Gastroesophageal sphincter (tissue), 4 donors: Measurements from ENCODE around the gene STUB1. TPM values are rescaled to one million over a fixed set of nuclear protein-coding genes. Genes with fewer than 3 reads are reported as not detected.

Experiments used
- ATAC-seq: fragments of 150-250 bp; one replicate; pipeline ENCODE4 v1.9.1; 2016; ENCODE audit warnings: mild to moderate bottlenecking, moderate library complexity
- H3K27ac ChIP-seq, 4 donors: fragments of 200-600 bp; sonication (generic) in 3 of 4; 1 replicate in 3 of 4; 2 replicates in 1 of 4; pipeline ENCODE4 v1.5.1; 2016 to 2019
- H3K27me3 ChIP-seq: fragments of 200-600 bp; sonication (generic); one replicate; pipeline ENCODE4 v1.5.1; 2019
- H3K36me3 ChIP-seq, 2 donors: fragments of 200-600 bp; sonication (generic); one replicate each; pipeline ENCODE4 v1.5.1; 2019; ENCODE audit warnings: control low read depth in 1 of 2
- H3K4me1 ChIP-seq, 3 donors: fragments of 200-600 bp; sonication (generic); 1 replicate in 2 of 3; 2 replicates in 1 of 3; pipeline ENCODE4 v1.5.1; 2016 to 2019; ENCODE audit warnings: control low read depth in 2 of 3
- H3K4me3 ChIP-seq, 2 donors: fragments of 200-600 bp; sonication (generic); one replicate each; pipeline ENCODE4 v1.5.1; 2019; ENCODE audit warnings: mild to moderate bottlenecking in 1 of 2, moderate library complexity in 1 of 2
- H3K9me3 ChIP-seq, 3 donors: fragments of 200-600 bp; sonication (generic); one replicate each; pipeline ENCODE4 v1.5.1; 2017 to 2019; ENCODE audit warnings: control low read depth in 2 of 3
- EP300 ChIP-seq: sonication (generic); formaldehyde crosslinking; IDR thresholded peaks from one replicate; pipeline ENCODE4 v1.6.1; 2017; ENCODE audit warnings: antibody characterized with exemption, mild to moderate bottlenecking
- POLR2A ChIP-seq, 2 donors: fragments of 450-650 bp; IDR thresholded peaks; one replicate each; pipeline ENCODE4 v1.6.1; 2017; ENCODE audit warnings: antibody characterized with exemption in 2 of 2, mild to moderate bottlenecking in 2 of 2, moderate library complexity in 1 of 2
- POLR2AphosphoS5 ChIP-seq: sonication (generic); formaldehyde crosslinking; IDR thresholded peaks from one replicate; pipeline ENCODE4 v1.6.1; 2017; ENCODE audit warnings: antibody characterized with exemption
- WGBS, 2 donors: methylation state at CpG; one replicate each; pipeline ENCODE4 v1.1.5; 2018; ENCODE audit warnings: low coverage in 1 of 2; 5-methylcytosine and 5-hydroxymethylcytosine counted together
- total RNA-seq, 4 donors: library from RNA; depleted of rRNA; stranded (reverse); fragments of >200 nt; gene quantifications; one replicate each; pipeline ENCODE4 v1.1.0, GENCODE V29; 2016
- TF ChIP-seq, protein P1 (sequence below), 4 experiments: fragments of 200-600 bp in 2 of 4; fragments of 450-650 bp in 2 of 4; sonication (generic) in 1 of 4; IDR thresholded peaks; one replicate each; pipeline ENCODE4 v1.5.1; 2017 to 2019; ENCODE audit warnings: antibody characterized with exemption in 4 of 4, mild to moderate bottlenecking in 2 of 4, moderate library complexity in 2 of 4

STUB1 gene
- total RNA-seq, 4 donors from 2014 or later, result 161 to 212 (median 179) TPM

DNA sequence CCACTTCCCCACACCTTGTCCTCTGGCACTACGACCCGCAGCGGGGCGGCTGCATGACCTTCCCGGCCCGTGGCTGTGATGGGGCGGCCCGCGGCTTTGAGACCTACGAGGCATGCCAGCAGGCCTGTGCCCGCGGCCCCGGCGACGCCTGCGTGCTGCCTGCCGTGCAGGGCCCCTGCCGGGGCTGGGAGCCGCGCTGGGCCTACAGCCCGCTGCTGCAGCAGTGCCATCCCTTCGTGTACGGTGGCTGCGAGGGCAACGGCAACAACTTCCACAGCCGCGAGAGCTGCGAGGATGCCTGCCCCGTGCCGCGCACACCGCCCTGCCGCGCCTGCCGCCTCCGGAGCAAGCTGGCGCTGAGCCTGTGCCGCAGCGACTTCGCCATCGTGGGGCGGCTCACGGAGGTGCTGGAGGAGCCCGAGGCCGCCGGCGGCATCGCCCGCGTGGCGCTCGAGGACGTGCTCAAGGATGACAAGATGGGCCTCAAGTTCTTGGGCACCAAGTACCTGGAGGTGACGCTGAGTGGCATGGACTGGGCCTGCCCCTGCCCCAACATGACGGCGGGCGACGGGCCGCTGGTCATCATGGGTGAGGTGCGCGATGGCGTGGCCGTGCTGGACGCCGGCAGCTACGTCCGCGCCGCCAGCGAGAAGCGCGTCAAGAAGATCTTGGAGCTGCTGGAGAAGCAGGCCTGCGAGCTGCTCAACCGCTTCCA is 46.7 kb upstream of the STUB1 start:
- 94% methylated on average over 11 of the region's 74 CpGs; no CpG with 5 or more reads in 1 of the 2 donors for WGBS, 2 donors
- Histone ChIP-seq H3K36me3 (peaks cover 0 to 34% of the 10 kb centered on the region in 2 donors), H3K27me3 (peaks cover 19% of the 10 kb centered on the region), H3K4me1 (peaks cover 2 to 58% (median 35%) of the 10 kb centered on the region in 3 donors), H3K27ac (no peak overlapping the region), H3K4me3 (no peak overlapping the region), H3K9me3 (no peaks in the 10 kb centered on the region)
- ATAC-seq, result no peak
- no peak for TF ChIP-seq POLR2A (IDR thresholded peaks at IDR 0.05)
- TF ChIP-seq, protein P1, sequence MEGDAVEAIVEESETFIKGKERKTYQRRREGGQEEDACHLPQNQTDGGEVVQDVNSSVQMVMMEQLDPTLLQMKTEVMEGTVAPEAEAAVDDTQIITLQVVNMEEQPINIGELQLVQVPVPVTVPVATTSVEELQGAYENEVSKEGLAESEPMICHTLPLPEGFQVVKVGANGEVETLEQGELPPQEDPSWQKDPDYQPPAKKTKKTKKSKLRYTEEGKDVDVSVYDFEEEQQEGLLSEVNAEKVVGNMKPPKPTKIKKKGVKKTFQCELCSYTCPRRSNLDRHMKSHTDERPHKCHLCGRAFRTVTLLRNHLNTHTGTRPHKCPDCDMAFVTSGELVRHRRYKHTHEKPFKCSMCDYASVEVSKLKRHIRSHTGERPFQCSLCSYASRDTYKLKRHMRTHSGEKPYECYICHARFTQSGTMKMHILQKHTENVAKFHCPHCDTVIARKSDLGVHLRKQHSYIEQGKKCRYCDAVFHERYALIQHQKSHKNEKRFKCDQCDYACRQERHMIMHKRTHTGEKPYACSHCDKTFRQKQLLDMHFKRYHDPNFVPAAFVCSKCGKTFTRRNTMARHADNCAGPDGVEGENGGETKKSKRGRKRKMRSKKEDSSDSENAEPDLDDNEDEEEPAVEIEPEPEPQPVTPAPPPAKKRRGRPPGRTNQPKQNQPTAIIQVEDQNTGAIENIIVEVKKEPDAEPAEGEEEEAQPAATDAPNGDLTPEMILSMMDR (IDR thresholded peaks at IDR 0.05), result no peak
- TF ChIP-seq POLR2AphosphoS5, result no peak
- no peak for TF ChIP-seq EP300

DNA sequence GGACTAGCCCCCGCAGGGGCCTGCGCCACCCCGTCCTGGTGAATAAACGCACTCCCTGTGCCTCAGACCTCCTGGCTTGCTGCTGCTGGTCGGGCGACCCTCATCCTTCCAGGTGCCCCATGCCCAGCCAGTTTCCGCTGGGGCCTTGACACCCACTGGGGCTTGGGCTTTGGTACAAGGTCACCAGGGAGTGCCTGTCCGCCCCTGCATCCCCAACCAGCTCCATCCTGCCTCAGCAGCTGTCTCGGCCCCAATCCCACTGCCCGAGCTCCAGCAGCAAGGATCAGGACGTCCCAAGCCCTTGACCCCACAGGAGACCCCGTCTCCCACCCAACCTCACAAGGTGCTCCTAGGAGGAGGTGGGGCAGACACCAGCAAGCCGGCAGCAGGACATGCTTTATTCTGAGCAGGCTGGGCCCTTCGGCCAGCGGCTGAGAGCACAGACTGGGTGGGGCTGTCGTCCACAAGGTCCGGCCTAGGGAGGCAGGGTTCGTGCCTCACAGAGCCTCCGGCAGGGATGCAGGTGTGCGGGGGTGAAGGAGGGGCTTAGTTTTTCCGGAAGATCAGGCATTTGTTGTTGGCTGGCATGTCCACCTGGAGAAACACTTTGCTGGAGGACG is 46.0 kb upstream of the STUB1 start:
- H3K4me1 ChIP-seq, result peaks cover 2 to 63% (median 35%) of the 10 kb centered on the region in 3 donors
- no peak overlapping the region for H3K27ac ChIP-seq
- ATAC-seq, result no peak
- no peak overlapping the region for H3K4me3 ChIP-seq
- H3K36me3 ChIP-seq, result peaks cover 0 to 27% of the 10 kb centered on the region in 2 donors
- no peaks in the 10 kb centered on the region for H3K9me3 ChIP-seq
- TF ChIP-seq POLR2AphosphoS5 (no peak), EP300 (no peak), POLR2A (IDR thresholded peaks at IDR 0.05) (no peak)
- TF ChIP-seq, protein P1 (IDR thresholded peaks at IDR 0.05), result no peak
- no CpG with 5 or more reads among the region's 22 CpGs for WGBS, 2 donors
- H3K27me3 ChIP-seq, result peaks cover 19% of the 10 kb centered on the region

DNA sequence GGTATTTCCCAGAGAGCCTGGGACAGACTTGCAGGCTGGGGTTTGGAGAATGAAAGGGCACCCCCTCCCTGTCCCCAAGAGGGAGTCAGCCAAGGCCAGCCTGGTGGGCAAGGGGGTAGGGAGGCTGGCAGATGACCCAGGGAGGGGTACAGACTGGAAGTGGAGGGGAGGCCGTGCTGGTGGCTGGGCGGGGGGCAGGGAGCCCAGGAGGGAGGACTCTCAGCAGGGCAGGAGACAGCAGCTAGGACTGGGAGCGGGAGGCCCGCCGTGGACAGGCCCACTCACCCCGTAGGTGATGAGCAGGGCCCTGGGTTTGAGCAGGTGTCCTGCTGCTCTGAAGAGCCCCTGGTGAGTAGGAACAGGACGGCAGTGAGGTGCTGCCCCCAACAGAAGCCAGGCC is 45.2 kb upstream of the STUB1 start:
- WGBS, 2 donors, result no CpG with 5 or more reads among the region's 7 CpGs
- peaks cover 2 to 57% (median 31%) of the 10 kb centered on the region in 3 donors for H3K4me1 ChIP-seq
- peaks cover 19% of the 10 kb centered on the region for H3K27me3 ChIP-seq
- no peaks in the 10 kb centered on the region for H3K9me3 ChIP-seq
- peaks cover 0 to 26% of the 10 kb centered on the region in 2 donors for H3K36me3 ChIP-seq
- no peak for TF ChIP-seq EP300
- TF ChIP-seq POLR2A (IDR thresholded peaks at IDR 0.05), result no peak
- TF ChIP-seq, protein P1 (IDR thresholded peaks at IDR 0.05), result no peak
- TF ChIP-seq POLR2AphosphoS5, result no peak
- peak overlapping the region in 1 of 2 donors; percentile 94 for H3K4me3 ChIP-seq
- no peak overlapping the region for H3K27ac ChIP-seq
- ATAC-seq, result no peak

DNA sequence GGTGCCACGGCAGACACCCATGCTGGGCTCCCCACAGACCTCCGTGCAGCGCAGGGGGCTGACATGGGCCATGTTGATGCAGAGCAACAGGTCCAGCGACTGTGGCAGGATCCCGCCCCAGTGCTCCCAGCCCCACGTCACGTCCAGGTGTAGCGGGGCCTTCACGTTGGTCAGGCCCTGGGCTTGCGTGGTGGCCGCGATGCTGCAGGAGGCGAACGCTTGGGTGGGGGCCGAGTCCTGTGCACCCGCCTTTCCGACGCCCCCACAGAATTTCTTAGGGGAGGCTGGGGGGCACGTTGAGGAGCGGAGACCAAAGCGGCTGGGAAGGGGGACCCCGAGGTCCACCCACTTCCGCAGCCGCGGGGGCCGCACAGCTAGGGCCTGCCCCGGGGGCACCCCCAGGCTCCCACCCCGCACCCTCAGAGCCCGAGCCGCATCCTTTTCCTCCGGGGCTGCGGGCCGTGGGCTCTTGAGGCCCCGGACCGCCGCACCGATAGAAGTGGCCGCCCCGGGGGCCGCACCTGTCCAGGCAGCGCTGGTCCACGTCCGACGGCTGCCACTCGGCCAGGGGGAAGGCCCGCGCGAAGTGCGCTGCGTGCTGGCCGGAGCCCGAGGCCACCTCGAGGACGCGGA is 44.5 kb upstream of the STUB1 start:
- H3K27ac ChIP-seq, result peak overlapping the region in 3 of 4 donors; percentile 95 to 97 (median 96)
- peaks cover 2 to 53% (median 24%) of the 10 kb centered on the region in 3 donors for H3K4me1 ChIP-seq
- ATAC-seq, result no peak
- TF ChIP-seq EP300 (no peak), POLR2A (IDR thresholded peaks at IDR 0.05) (no peak), POLR2AphosphoS5 (no peak)
- TF ChIP-seq, protein P1 (IDR thresholded peaks at IDR 0.05), result peak in 1 of 4 experiments; percentile 21
- peaks cover 17% of the 10 kb centered on the region for H3K27me3 ChIP-seq
- H3K4me3 ChIP-seq, result peak overlapping the region; percentile 62 to 94
- H3K9me3 ChIP-seq, result no peaks in the 10 kb centered on the region
- WGBS, 2 donors, result 0% methylated on average over 1 of the region's 55 CpGs; no CpG with 5 or more reads in 1 of the 2 donors
- peaks cover 0 to 26% of the 10 kb centered on the region in 2 donors for H3K36me3 ChIP-seq
